Esophagus (tissue), 2 donors: ENCODE measurements around the gene NDUFB1. TPM values are rescaled to one million over a fixed set of nuclear protein-coding genes. Genes with fewer than 3 reads are reported as not detected.
A peak's percentile ranks its signal among the peaks of the same experiment; 100 is the strongest.

Source experiments
- H3K27ac ChIP-seq, 2 donors: one replicate each; pipeline ENCODE4 v1.5.1; 2013; ENCODE audit warnings: low read depth in 2 of 2, mild to moderate bottlenecking in 2 of 2, inconsistent platforms in 1 of 2, low read length in 1 of 2, moderate library complexity in 1 of 2
- H3K27me3 ChIP-seq, 2 donors: one replicate each; pipeline ENCODE4 v1.6.1; 2013; ENCODE audit warnings: low read length in 2 of 2, control low read depth in 1 of 2, mild to moderate bottlenecking in 1 of 2; ENCODE audit not compliant: insufficient read depth in 2 of 2, control insufficient read depth in 1 of 2
- H3K36me3 ChIP-seq, 2 donors: one replicate each; pipeline ENCODE4 v1.6.1; 2013; ENCODE audit warnings: low read length in 1 of 2; ENCODE audit not compliant: control insufficient read depth in 2 of 2, insufficient read depth in 2 of 2
- H3K4me1 ChIP-seq, 2 donors: one replicate each; pipeline ENCODE4 v1.6.1; 2013; ENCODE audit warnings: low read length in 1 of 2; ENCODE audit not compliant: control insufficient read depth in 2 of 2, insufficient read depth in 2 of 2
- H3K4me3 ChIP-seq, 2 donors: one replicate each; pipeline ENCODE4 v1.5.1; 2013; ENCODE audit warnings: low read length in 2 of 2, mild to moderate bottlenecking in 2 of 2, low read depth in 1 of 2, moderate library complexity in 1 of 2
- H3K9me3 ChIP-seq, 2 donors: one replicate each; pipeline ENCODE4 v1.6.1; 2013; ENCODE audit warnings: mild to moderate bottlenecking in 2 of 2, low read depth in 1 of 2, low read length in 1 of 2, moderate library complexity in 1 of 2; ENCODE audit not compliant: control insufficient read depth in 2 of 2, insufficient read depth in 1 of 2
- WGBS, 2 donors: extraction: QIAGEN DNeasy Blood & Tissue Kit; methylation state at CpG; one replicate each; pipeline ENCODE4 v1.1.7; 2013; 5-methylcytosine and 5-hydroxymethylcytosine counted together
- polyA plus RNA-seq, 2 donors: library from polyadenylated mRNA; stranded (reverse); fragments of 200-250 nt; gene quantifications; one replicate each; pipeline ENCODE4 v1.2.3, GENCODE V29; 2013
- donor health status: healthy with polysubstance abuse.
- donor health status: Bipolar disorder and iron deficiency.

Gene NDUFB1
- polyA plus RNA-seq, 2 donors = 433 to 754 TPM

GRCh38 chr14:92135269-92135668, 13.8 kb upstream of the NDUFB1 start:
- WGBS, 2 donors = 49 to 56% methylated on average over 1 of the region's 1 CpG
- H3K36me3 ChIP-seq = peaks cover 0 to 6% of the 10 kb centered on the region in 2 donors

GRCh38 chr14:92134456-92134855, 12.9 kb upstream of the NDUFB1 start:
- WGBS, 2 donors = 52 to 74% methylated on average over 1 of the region's 1 CpG
- H3K36me3 ChIP-seq = peaks cover 0 to 6% of the 10 kb centered on the region in 2 donors
- H3K4me1 ChIP-seq = no peaks in the 10 kb centered on the region
- no peaks in the 10 kb centered on the region for H3K27me3 ChIP-seq
- no peak overlapping the region for H3K27ac ChIP-seq
- no peaks in the 10 kb centered on the region for H3K9me3 ChIP-seq
- no peak overlapping the region for H3K4me3 ChIP-seq

More at GRCh38 chr14:92135269-92135668, 13.8 kb upstream of the NDUFB1 start:
- Histone ChIP-seq H3K27me3 (no peaks in the 10 kb centered on the region), H3K9me3 (no peaks in the 10 kb centered on the region), H3K4me1 (no peaks in the 10 kb centered on the region), H3K4me3 (no peak overlapping the region), H3K27ac (no peak overlapping the region)

- H3K9me3 ChIP-seq = no peaks in the 10 kb centered on the region
- H3K36me3 ChIP-seq = no peaks in the 10 kb centered on the region
- peak overlapping the region; percentile 87 to 89 for H3K4me3 ChIP-seq
- no peak overlapping the region for H3K27ac ChIP-seq
- H3K4me1 ChIP-seq = peaks cover 0 to 4% of the 10 kb centered on the region in 2 donors
- no peaks in the 10 kb centered on the region for H3K27me3 ChIP-seq
- 30% methylated on average over 9 of the region's 9 CpGs for WGBS, 2 donors
These were observed 1.3 kb upstream of the NDUFB1 start for GRCh38 chr14:92122761-92123160.

DNA sequence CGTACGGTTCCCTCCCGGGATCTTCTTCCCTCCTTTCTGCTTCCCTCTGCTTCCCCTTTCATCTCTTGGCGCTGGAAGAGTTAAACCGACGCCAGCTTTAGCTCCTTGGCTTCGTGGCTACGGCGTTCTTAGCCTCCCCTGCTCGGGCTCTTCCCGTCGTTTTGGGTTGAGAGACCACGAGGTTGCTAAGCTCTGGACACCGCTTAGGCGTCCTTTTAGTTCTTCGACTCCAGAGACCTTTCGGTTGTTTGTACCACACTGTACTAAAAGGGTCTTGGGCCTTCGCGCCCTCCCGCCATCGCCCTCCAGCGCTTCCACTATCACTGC, 808 bp upstream of the NDUFB1 start:
- no peaks in the 10 kb centered on the region for H3K27me3 ChIP-seq
- peak overlapping the region; percentile 87 to 89 for H3K4me3 ChIP-seq
- no peaks in the 10 kb centered on the region for H3K36me3 ChIP-seq
- H3K27ac ChIP-seq = peak overlapping the region; percentile 93 to 96
- no peaks in the 10 kb centered on the region for H3K9me3 ChIP-seq
- H3K4me1 ChIP-seq = peaks cover 0 to 4% of the 10 kb centered on the region in 2 donors
- 0% methylated on average over 22 of the region's 22 CpGs for whole genome bisulfite sequencing, 2 donors

GRCh38 chr14:92121207-92121669, 268 bp downstream of the NDUFB1 start:
- peaks cover 0 to 3% of the 10 kb centered on the region in 2 donors for H3K36me3 ChIP-seq
- 0 to 1% methylated on average over 36 of the region's 36 CpGs for WGBS, 2 donors
- peaks cover 0 to 4% of the 10 kb centered on the region in 2 donors for H3K4me1 ChIP-seq
- H3K27me3 ChIP-seq = no peaks in the 10 kb centered on the region
- H3K9me3 ChIP-seq = no peaks in the 10 kb centered on the region
- H3K27ac ChIP-seq = peak overlapping the region; percentile 93 to 96
- H3K4me3 ChIP-seq = peak overlapping the region; percentile 87 to 89

DNA sequence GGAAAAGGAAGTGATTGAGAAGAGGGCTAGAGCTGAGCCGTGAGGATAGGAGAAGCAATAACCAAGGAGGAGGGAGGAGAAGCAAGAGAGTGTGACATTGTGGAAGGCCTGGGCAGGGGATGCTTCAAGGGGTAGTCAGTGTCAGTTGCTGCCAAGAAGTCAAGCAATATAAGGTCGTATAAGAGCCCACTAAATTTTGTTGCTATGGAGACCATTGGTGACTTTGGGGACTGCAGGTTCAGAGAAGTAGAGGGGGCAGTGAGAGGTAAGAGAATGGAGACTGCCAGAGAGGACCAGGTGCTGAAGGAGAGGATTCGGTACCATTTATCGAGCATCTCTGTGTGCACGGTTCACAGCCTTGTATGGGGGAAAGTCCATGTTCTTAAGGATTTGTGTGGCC, 12.0 kb downstream of the NDUFB1 start:
- Histone ChIP-seq H3K27me3 (no peaks in the 10 kb centered on the region), H3K4me3 (no peak overlapping the region), H3K27ac (no peak overlapping the region), H3K4me1 (peaks cover 0 to 3% of the 10 kb centered on the region in 2 donors), H3K36me3 (no peaks in the 10 kb centered on the region), H3K9me3 (no peaks in the 10 kb centered on the region)
- 83 to 85% methylated on average over 5 of the region's 5 CpGs for WGBS, 2 donors

GRCh38 chr14:92108345-92109254, 12.9 kb downstream of the NDUFB1 start:
- H3K4me3 ChIP-seq = no peak overlapping the region
- 20 to 23% methylated on average over 11 of the region's 11 CpGs for WGBS, 2 donors
- H3K4me1 ChIP-seq = peaks cover 0 to 3% of the 10 kb centered on the region in 2 donors

DNA sequence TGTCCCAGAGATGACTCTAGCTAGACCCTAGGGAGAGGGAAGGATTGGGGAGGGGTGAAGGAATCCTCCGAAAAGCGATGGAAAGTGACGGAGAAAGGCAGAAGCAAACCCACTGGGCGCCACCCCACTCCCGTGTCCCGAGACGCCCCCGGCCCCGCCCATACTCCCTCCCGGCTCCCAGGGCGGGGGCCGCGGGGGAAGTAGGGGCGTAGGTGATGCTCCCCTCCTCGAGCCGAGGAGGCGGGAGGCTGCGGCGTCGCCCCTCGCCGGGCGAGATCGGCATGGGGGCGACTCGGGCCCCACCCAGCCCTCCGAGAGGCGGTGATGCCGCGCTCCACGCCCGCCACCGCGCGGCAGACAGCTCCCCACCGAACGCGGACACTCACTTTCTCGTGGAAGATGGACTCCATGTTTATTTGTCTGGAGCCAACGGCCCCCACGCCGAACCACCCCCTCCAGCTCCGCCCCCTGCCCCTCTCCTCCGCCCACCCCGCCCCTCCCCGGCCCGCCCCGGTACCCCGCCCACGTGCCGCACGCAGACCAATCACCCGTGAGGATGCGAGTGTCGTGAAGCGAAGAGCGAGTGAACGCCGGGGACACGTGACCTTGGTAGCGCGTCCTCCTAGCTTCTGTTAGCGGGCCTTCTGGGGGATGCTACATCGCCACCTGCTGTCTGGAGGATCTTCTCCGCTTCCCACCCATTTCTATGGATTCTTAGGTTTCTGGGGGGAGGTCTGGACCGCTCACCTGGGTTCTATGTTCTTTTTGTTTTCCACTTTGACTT, 15.2 kb downstream of the NDUFB1 start, which contains the start of gene ATXN3:
TSS of gene ATXN3 (minus strand) at position 440 of the 784 bp plus-strand sequence. CDS start at position 410, 30 bp downstream.
- Histone ChIP-seq H3K27ac (peak within 1 kb of the TSS; percentile 92 to 96), H3K9me3 (no peaks in the 10 kb centered on the region), H3K4me3 (peak within 1 kb of the TSS; percentile 84 to 86), H3K27me3 (no peaks in the 10 kb centered on the region), H3K4me1 (peaks cover 0 to 3% of the 10 kb centered on the region in 2 donors), H3K36me3 (no peaks in the 10 kb centered on the region)
- 0% methylated on average over 21 to 66 of the region's 66 CpGs for WGBS, 2 donors

More at GRCh38 chr14:92108345-92109254, 12.9 kb downstream of the NDUFB1 start:
- no peaks in the 10 kb centered on the region for H3K9me3 ChIP-seq
- no peaks in the 10 kb centered on the region for H3K36me3 ChIP-seq
- H3K27me3 ChIP-seq = no peaks in the 10 kb centered on the region
- no peak overlapping the region for H3K27ac ChIP-seq

DNA sequence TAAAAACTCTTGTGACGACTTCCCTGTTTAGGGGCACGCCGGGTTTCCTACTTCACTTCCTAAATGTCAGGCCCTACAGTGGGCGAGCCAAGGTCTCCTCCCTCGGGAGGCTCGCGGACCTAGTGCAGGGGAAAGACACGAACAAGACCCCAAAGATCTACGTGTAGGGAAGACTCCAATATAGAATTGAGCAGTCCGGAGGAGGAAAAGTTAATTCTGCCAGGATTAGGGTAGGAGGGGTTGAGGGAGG, 15.7 kb downstream of the NDUFB1 start:
- 0 to 1% methylated on average over 10 of the region's 10 CpGs for WGBS, 2 donors
- peak overlapping the region; percentile 84 to 86 for H3K4me3 ChIP-seq
- no peaks in the 10 kb centered on the region for H3K9me3 ChIP-seq
- no peaks in the 10 kb centered on the region for H3K36me3 ChIP-seq
- peaks cover 0 to 3% of the 10 kb centered on the region in 2 donors for H3K4me1 ChIP-seq
- no peaks in the 10 kb centered on the region for H3K27me3 ChIP-seq
- peak overlapping the region; percentile 92 to 96 for H3K27ac ChIP-seq
